HCT116 (cell line): ENCODE measurements around the gene MTOR.

Experiments used
- ELF1 ChIP-seq: IDR thresholded peaks from 2 replicates; pipeline ENCODE4 v1.6.1; 2012; ENCODE audit warnings: low read depth, borderline replicate concordance
- EZH2 ChIP-seq: fragments of 200-600 bp; sonication (generic); IDR thresholded peaks from 2 replicates; pipeline ENCODE4 v1.6.1; 2017; ENCODE audit warnings: antibody characterized with exemption, mixed run types
- JUND ChIP-seq: IDR thresholded peaks from 2 replicates; pipeline ENCODE4 v1.6.1; 2012
- POLR2A ChIP-seq: IDR thresholded peaks from 2 replicates; pipeline ENCODE4 v1.7.0; 2011; ENCODE audit warnings: borderline replicate concordance; ENCODE audit not compliant: insufficient read depth, insufficient read length; ENCODE audit errors: extremely low read depth
- POLR2AphosphoS5 ChIP-seq: IDR thresholded peaks from 2 replicates; pipeline ENCODE4 v1.6.1; 2011; ENCODE audit warnings: mild to moderate bottlenecking, low read depth, low read length, moderate library complexity
- RAD21 ChIP-seq: IDR thresholded peaks from 2 replicates; pipeline ENCODE4 v1.6.1; 2012; ENCODE audit warnings: low read depth, mild to moderate bottlenecking
- SP1 ChIP-seq: IDR thresholded peaks from 2 replicates; pipeline ENCODE4 v1.6.1; 2012; ENCODE audit warnings: low read depth
- TCF7L2 ChIP-seq: IDR thresholded peaks from 2 replicates; pipeline ENCODE4 v1.7.0; 2011; ENCODE audit warnings: borderline replicate concordance, inconsistent platforms; ENCODE audit not compliant: insufficient read depth, insufficient read length; ENCODE audit errors: extremely low read depth
- YY1 ChIP-seq: IDR thresholded peaks from 2 replicates; pipeline ENCODE4 v1.6.1; 2011; ENCODE audit warnings: low read length, low read depth, moderate library complexity, mild to moderate bottlenecking; ENCODE audit not compliant: insufficient replicate concordance; ENCODE audit errors: extremely low read depth
- ZNF274 ChIP-seq: fragments of 200-500 bp; sonication (Bioruptor generic); IDR thresholded peaks from 2 replicates; pipeline ENCODE4 v1.6.1; 2014; ENCODE audit warnings: mild to moderate bottlenecking, low read depth, low read length, inconsistent platforms
- TF ChIP-seq, protein P1 (sequence below): IDR thresholded peaks from 2 replicates; pipeline ENCODE4 v1.6.1; 2012
- TF ChIP-seq, protein P2 (sequence below), 3 experiments: fragments of 200-600 bp in 1 of 3; sonication (generic) in 1 of 3; IDR thresholded peaks in 2 of 3; conservative IDR thresholded peaks in 1 of 3; 2 replicates each; pipeline ENCODE4 v1.5.1; 2012 to 2017; ENCODE audit warnings: low read depth in 2 of 3, low read length in 2 of 3, antibody characterized with exemption in 1 of 3, borderline replicate concordance in 1 of 3, control low read depth in 1 of 3, mild to moderate bottlenecking in 1 of 3, mixed read lengths in 1 of 3, mixed run types in 1 of 3, moderate library complexity in 1 of 3; ENCODE audit not compliant: insufficient read depth in 1 of 3
- TF ChIP-seq, protein P3 (sequence below): IDR thresholded peaks from 2 replicates; pipeline ENCODE4 v1.6.1; 2012

GRCh38 chr1:11059155-11059967 is 203.0 kb downstream of the MTOR start:
- no peak for TF ChIP-seq JUND
- TF ChIP-seq EZH2, result no peak
- TF ChIP-seq, protein P1, sequence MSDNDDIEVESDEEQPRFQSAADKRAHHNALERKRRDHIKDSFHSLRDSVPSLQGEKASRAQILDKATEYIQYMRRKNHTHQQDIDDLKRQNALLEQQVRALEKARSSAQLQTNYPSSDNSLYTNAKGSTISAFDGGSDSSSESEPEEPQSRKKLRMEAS, result peak; percentile 49
- no peak for TF ChIP-seq TCF7L2
- TF ChIP-seq, protein P2, sequence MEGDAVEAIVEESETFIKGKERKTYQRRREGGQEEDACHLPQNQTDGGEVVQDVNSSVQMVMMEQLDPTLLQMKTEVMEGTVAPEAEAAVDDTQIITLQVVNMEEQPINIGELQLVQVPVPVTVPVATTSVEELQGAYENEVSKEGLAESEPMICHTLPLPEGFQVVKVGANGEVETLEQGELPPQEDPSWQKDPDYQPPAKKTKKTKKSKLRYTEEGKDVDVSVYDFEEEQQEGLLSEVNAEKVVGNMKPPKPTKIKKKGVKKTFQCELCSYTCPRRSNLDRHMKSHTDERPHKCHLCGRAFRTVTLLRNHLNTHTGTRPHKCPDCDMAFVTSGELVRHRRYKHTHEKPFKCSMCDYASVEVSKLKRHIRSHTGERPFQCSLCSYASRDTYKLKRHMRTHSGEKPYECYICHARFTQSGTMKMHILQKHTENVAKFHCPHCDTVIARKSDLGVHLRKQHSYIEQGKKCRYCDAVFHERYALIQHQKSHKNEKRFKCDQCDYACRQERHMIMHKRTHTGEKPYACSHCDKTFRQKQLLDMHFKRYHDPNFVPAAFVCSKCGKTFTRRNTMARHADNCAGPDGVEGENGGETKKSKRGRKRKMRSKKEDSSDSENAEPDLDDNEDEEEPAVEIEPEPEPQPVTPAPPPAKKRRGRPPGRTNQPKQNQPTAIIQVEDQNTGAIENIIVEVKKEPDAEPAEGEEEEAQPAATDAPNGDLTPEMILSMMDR (IDR thresholded peaks at IDR 0.05 in 2 of 3, conservative IDR thresholded peaks at IDR 0.05 in 1 of 3; ENCODE audit: borderline replicate concordance in 1 of 3, insufficient read depth in 1 of 3, low read depth in 2 of 3, low read length in 2 of 3), result no peak
- TF ChIP-seq ELF1, result no peak
- TF ChIP-seq, protein P3, sequence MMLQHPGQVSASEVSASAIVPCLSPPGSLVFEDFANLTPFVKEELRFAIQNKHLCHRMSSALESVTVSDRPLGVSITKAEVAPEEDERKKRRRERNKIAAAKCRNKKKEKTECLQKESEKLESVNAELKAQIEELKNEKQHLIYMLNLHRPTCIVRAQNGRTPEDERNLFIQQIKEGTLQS, result no peak
- TF ChIP-seq POLR2AphosphoS5, result no peak
- no peak for TF ChIP-seq SP1
- TF ChIP-seq POLR2A, result no peak
- no peak for TF ChIP-seq YY1
- TF ChIP-seq ZNF274, result no peak
- no peak for TF ChIP-seq RAD21
